ENCODE data around the gene SLC9A9.
"Not testable (repeated sequence)": the region's sequence is repeated elsewhere in the genome, so short reads cannot be mapped to it uniquely, and the experiment has no call there.

Gene SLC9A9

GRCh38 chr3:143548861-143549497, 299.3 kb downstream of the SLC9A9 start:
- no peak for DNase-seq (ENCODE audit: low read depth)

DNA sequence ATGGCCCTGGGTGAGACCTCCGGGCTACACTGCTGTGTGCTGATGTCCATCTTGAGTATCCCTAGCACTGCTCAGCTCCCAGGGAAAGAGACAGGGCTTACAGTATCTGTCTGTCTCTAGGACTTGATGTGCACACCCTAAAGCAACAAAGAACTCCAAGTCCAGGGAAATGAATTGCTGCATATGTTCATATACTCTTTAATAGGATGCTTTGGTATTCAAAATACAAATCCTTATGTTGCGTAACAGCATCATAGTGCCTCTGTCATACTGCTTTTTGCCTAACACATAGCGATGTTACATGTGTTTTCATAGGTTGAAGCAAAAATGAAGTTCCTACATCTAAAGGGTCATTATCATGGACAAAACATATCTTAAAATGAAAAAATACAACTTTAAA, 299.9 kb downstream of the SLC9A9 start:
- no peak for DNase-seq (ENCODE audit: low read depth)

DNA sequence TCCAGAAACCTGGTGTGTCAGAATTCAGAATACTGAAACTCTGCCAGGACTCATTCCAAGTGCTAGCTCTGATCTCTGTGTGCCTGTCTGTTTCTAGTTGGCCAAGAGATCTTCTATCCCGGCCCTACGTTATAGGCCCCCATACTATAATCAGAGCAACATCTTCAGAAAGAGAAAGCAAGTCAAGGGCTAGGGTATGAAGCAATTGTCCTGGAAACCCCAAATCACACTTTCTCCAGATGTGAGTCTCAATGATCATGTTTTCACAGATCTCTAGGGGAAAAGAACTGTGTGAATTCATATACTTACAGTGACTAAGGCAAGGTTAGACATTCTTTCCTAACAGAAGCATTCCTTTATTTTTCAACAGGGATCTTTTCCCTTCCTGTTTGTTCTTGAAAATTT, 309.7 kb downstream of the SLC9A9 start:
- DNase-seq (ENCODE audit: low read depth), result no peak

- DNase-seq (ENCODE audit: low read depth), result no peak
Observed at GRCh38 chr3:143538061-143538460, 310.2 kb downstream of the SLC9A9 start.

GRCh38 chr3:143536817-143537535, 311.3 kb downstream of the SLC9A9 start:
- DNase-seq (ENCODE audit: low read depth), result no peak

DNA sequence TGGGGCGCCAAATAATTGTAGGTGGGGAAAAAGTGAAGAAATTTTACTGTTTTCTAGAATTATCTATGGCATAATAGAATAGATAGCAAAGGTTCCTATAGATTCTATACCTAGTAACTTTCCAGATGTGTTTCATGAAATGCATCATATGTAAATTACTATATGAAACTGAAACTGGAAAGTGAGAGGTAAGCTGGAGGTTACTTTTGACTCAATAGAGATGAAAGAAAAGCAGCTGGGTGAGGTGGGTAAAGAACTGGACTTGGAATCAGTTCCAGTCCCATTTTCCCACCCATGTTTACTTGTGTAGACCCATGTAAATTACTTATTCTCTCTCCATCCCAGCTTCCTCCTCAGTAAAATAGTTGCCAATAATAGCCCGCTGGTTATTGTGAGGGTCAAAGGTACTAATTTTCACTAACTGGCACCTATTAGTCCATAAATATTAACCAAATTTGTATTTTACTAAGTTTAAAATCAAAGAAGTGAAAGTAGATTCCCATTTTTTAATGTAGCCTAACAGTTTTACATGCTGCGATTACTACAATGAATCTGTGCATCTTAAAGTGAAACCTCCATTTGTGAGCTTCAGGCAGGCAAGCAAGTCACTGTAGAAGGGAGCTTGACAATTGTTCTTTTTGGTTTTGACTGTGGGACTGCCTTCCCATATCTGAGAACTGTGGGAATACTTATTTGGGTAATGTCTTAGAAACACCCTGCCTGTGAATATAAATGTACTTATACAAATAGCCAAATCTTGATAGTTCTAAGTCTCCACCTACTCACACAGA, 312.1 kb downstream of the SLC9A9 start:
- DNase-seq (ENCODE audit: low read depth), result no peak

- DNase-seq (ENCODE audit: low read depth), result no peak
Observed at GRCh38 chr3:143533391-143533790, 314.9 kb downstream of the SLC9A9 start.

- DNase-seq (ENCODE audit: low read depth), result no peak
Observed at GRCh38 chr3:143532091-143532490, 316.2 kb downstream of the SLC9A9 start.

GRCh38 chr3:143531101-143531500, 317.2 kb downstream of the SLC9A9 start:
- no peak for DNase-seq (ENCODE audit: low read depth)

DNA sequence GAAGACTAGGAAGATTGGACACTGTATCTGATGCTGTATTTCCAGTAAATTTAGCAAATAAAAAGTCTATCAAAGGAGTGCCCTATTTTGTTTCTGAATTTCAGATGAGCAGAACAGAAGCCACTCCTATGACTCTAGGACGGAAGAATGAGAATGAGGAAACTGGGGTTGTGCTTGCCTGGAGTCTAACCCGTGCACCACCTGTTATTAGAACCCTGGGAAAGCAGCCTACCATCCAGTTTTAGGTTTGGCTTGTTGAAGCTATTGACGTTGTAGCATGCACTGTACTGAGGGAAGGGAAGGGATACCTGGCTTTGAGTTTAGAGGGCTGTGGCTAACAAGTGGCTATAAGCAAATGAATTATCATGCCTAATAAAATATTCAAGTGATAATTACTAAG, 318.5 kb downstream of the SLC9A9 start:
- DNase-seq (ENCODE audit: low read depth), result no peak

GRCh38 chr3:143529018-143529478, 319.2 kb downstream of the SLC9A9 start:
- DNase-seq (ENCODE audit: low read depth), result no peak

- no peak for DNase-seq (ENCODE audit: low read depth)
Observed at GRCh38 chr3:143526011-143526545, 322.2 kb downstream of the SLC9A9 start.

GRCh38 chr3:143525408-143525807, 322.9 kb downstream of the SLC9A9 start:
- no peak for DNase-seq (ENCODE audit: low read depth)

DNA sequence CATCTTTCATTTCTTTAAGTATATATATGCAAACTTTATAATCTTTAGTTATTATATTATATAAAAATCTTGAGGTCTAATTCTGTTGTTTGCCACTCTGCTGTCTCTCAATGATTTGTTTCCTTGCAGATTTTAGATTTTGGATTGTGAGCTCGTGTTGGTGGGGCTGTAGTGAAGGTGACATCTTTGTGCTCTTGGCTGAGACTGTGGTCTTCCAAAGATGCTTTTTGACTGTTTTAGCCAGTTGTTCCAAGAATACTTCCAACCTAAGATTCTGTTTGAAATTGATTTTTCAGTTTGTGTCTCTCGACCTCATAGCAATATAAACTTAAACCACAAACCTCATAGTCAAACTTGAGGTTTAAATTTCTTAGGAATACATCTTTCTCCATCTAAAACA, 326.5 kb downstream of the SLC9A9 start:
- no peak for DNase-seq (ENCODE audit: low read depth)

DNA sequence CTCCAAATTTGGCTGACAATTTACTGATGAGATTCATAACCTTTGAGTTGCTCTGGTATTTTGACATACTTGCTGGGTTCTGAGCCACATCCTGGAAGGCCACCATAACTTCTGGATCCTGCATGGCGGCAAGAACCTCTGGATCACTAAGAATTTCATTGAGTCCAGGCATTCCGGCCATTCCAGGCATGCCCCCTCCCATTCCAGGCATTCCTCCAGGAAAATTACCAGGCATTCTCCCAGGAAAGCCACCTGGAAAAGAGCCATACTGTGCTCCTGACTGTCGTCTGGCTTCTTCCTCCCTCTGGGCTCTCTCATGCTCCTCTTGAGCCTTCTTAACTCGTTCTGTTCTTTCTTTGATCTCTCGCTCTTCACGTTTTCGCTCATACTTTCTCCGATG, 331.1 kb downstream of the SLC9A9 start:
- not testable (repeated sequence) for DNase-seq (ENCODE audit: low read depth)

- no peak for DNase-seq (ENCODE audit: low read depth)
Observed at GRCh38 chr3:143514874-143515273, 333.4 kb downstream of the SLC9A9 start.

- DNase-seq (ENCODE audit: low read depth), result no peak
Observed at GRCh38 chr3:143514109-143514508, 334.2 kb downstream of the SLC9A9 start.

GRCh38 chr3:143511174-143511879, 336.9 kb downstream of the SLC9A9 start:
- no peak for DNase-seq (ENCODE audit: low read depth)

DNA sequence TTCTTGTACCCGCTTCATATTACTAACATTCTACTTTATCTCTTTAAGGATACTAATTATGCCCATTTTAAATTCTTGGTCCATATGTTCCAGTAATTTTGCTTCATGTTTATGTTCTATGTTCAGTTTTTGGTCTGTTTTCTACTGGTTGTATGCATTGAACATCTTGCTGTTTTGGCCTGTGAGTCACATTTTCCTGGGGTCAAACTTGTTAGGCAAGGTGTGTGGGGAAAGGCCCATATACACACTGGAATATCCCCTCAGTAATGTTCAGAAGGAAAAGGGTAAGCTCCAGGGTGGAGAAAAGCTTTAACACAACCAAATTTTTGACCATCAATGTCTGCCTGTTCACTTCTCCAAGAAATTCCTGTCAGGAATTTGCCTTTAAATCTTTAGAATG, 337.7 kb downstream of the SLC9A9 start:
- no peak for DNase-seq (ENCODE audit: low read depth)

- DNase-seq (ENCODE audit: low read depth), result no peak
Observed at GRCh38 chr3:143507735-143508580, 340.3 kb downstream of the SLC9A9 start.

GRCh38 chr3:143506190-143506589, 342.1 kb downstream of the SLC9A9 start:
- DNase-seq (ENCODE audit: low read depth), result no peak

Measured in stimulated activated CD8-positive, alpha-beta memory T cell treated with anti-CD3 and anti-CD28 coated beads, Interleukin-15, amount 100 ng/mL, for 24 hours (primary cell).